Stimulated activated CD4-positive, alpha-beta T cell treated with anti-CD3 and anti-CD28 coated beads, Interleukin-4, amount 100 ng/mL, for 24 hours (primary cell): ENCODE data around the gene SMAGP.
A peak's percentile ranks its signal among the peaks of the same experiment; 100 is the strongest.
"Not testable (repeated sequence)": the region's sequence is repeated elsewhere in the genome, so short reads cannot be mapped to it uniquely, and the experiment has no call there.

ENCODE experiments used
- DNase-seq: peaks from one replicate; pipeline ENCODE4 v3.0.0-alpha.2; 2020

The SMAGP gene

DNA sequence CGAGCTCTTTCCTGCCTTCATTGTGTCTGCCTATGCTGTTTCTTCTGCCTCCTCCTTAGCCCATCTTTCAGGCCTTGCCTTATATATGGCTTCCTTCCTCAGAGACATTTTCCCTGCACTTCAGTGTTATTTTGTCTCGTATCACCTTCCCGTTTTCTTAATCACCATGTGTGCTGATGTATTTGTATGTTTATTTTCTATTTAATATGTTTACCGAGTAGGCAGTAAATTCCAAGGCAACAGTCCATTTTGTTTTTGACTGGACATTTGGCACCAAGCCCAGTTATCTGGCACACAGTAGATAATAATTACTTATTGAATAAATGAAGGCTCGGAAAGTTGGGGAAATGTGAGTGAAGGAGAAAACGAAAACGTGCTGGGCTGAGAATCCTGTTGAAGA, 47.8 kb downstream of the SMAGP start:
- no peak for DNase-seq

- not testable (repeated sequence) for DNase-seq
Measured at GRCh38 chr12:51219857-51220256, 50.4 kb downstream of the SMAGP start.

DNA sequence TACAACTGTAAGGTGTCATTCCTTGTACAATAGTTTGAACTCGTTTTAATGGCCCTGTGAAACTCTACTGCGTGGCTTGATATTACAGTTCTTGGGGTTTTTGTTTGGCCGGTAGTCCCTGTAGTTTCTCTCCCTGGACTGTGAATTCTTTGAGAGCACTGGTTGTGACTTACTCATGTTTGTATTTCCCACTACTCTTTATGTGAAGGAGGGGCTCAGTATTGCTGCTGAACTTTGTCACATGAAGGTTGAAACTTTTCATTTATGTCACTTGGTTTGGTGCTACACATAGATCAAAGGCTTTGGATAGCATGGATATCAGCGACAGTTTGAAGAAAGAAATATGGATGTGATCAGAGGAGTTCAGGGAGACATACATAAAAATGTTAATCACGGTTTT, 50.9 kb downstream of the SMAGP start:
- DNase-seq = no peak

GRCh38 chr12:51218607-51219161, 51.5 kb downstream of the SMAGP start:
- DNase-seq = no peak

DNA sequence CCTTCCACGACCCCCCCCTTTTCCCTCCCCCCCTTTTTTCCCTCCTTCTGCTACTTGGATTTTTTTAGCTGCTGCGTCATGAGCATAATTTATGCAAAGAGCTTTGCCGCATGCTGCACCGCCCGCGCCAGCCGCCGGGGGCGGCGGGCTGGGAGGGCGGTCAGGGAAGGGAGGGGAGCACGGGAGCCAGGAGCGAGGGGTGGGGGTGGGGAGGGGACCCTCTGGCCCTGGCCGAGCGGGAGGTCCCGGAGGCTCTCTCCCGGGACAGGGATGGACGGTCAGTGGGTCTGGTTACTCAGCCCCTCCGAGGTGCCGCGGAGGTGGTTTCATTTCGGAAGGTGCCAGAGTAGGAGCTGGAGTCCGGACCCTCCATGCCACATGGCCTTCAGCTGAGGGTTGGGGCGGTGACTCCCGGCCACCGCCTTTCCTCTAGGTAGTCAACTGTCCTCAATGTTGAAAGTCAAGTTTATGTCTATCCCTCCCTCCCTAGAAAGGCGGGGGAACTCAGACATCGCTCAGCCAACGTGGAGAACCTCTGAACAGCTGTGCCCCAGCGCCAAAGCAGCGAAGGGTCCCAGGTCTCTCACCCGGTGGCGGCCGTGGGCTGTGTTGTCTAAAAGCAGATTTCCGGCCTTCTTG, 52.1 kb downstream of the SMAGP start, which contains the start of gene POU6F1:
Gene POU6F1 (minus strand): TSS at position 95 of the 639 bp plus-strand sequence. CDS start 11,226 bp downstream, outside the sequence.
- peak; percentile 71 for DNase-seq

DNA sequence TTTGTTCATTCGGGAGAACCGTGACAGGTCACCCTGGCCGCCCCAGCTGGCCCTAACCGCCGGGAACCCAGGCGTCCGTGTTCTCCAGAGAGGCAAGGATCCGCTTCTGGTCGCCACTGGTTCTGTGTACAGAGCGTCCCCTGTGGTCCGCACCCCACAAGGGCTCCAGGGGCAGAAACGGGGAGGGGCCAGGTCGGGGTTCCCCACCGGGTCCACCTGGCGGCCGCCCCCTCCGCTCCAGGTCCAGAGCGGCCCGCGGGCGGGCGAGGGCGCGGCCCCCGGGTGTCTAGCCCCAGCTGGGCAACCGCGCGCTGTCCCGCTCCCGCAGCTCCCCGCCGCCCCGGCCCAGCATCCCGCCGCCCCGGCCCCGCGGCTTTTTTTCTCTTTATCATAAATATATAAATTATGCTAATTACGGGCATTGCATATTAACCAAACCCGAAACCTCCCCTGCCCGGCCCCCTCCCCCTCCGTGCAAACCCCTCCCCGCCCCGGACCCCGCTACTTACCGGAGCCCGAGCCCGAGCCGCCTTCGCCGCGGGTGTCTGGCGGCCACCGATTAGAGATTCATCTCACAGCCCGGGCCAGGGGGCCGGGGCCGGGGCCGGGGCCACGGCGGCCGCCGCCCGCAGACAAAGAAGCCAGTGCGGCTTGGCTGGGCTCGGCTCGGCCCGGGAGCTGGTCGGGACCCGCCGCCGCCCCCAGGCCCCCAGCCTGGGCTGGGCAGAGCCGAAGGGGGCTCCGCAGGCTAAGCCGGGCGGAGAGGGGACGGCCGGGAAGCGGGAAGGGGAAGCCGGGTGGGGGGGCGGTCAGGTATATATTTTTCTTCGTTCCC, 52.9 kb downstream of the SMAGP start:
- DNase-seq = peak; percentile 42

GRCh38 chr12:51216642-51217041, 53.6 kb downstream of the SMAGP start:
- no peak for DNase-seq

DNA sequence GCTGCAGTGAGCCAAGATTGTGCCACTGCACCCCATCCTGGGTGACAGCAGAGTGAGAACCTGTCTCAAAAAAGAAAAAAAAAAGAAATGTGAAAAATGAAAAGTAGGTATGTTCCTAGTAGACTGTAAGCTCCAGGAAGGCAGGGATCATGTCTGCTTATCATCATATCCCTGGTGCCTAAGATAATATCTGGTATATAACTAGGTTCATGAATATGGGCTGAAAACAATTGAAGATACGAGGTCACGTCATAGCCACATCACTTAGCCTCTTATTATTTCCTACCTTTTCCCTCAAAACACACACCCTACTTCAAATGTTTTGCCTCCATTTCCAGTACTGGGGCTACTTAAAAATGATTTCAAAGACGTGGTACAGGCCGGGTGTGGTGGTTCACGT, 55.3 kb downstream of the SMAGP start:
- DNase-seq = no peak

DNA sequence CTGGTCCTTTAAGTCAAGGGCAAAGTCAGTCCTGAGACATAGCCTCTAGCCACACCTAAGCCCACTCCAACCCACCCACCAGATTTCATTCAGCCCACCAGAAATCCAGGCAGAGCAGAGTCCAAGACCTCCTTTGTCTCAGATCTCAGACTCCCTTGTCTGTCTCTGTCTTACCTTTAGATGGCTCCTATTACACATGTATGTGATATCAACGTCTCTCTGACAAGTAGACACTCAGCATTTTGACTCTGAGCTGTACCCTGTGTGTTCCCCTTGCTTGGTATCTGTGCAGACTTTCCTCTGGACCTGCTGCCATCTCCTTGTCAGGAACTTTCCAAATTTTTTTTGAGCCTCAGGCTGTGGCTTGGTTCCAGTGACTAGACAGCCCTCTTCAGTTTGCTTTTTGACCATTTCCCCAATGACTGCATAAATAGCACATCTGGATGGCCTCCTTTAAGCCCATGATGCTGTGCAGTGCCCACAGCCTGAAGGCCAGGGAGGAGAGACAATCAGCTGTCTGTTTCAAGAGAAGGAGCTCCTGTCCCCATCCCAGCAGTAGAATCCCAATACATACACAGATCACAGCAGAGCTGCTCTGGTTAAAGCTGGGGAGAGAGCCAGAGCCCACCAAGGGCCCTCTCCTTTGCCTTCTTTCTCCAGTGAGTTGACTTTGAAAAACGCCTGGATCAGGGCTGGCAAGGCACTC, 59.4 kb downstream of the SMAGP start:
- no peak for DNase-seq

DNA sequence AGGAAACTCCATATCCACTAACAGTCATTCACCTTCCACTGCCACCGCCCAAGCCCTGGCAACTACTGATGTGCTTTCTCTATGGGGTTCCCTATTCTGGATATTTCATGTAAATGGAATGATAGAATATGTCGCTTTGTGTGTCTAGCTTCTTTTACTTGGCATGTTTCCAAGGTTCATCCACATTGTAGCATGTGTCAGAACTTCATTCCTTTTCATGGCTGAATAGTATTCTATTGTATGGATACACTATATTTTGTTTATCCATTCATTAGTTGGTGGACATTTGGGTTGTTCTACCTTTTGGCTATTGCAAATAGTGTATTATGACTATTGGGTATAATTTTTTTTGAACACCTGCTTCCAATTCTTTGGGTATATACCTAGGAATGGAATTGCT, 61.0 kb downstream of the SMAGP start:
- DNase-seq = no peak

GRCh38 chr12:51208016-51208660, 62.1 kb downstream of the SMAGP start:
- no peak for DNase-seq

DNA sequence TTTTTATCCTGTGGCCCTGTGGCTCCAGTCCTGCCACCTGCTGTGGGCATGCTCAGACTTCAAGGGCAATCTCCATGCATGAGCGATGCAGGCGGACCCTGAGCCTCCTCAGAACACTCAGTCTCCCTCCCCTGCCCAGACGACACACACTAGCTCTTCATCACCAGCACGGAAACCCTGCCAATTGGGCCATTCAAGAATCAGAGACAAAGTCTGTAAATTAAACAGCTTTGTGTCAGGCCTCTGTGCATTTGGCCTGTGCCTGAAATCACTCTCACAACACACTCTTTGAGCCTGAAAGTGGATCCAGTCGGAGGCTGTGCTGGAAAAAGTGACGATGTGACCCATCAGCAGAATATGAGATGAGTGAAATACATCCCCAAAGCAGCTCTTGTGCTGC, 64.9 kb downstream of the SMAGP start:
- DNase-seq = no peak

DNA sequence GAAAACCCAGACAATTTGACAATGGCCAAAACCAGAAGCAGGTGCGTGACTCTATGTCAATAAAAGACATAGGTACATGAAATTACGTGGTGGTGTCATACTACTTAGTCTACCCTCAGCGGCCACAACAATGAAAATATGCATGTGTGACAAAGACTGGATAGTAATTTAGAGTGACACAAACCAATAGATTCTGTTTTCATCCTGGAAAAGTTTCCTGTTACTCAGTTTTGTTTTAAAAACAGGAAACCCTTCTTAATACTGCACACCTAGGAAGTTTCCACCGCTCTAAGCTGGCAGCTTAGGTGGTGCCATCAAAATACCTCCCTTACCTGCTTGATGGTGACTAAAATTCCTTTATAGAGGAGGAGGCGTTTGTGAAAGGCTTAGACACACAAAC, 67.5 kb downstream of the SMAGP start:
- DNase-seq = peak; percentile 13

GRCh38 chr12:51200806-51201205, 69.4 kb downstream of the SMAGP start:
- DNase-seq = no peak

DNA sequence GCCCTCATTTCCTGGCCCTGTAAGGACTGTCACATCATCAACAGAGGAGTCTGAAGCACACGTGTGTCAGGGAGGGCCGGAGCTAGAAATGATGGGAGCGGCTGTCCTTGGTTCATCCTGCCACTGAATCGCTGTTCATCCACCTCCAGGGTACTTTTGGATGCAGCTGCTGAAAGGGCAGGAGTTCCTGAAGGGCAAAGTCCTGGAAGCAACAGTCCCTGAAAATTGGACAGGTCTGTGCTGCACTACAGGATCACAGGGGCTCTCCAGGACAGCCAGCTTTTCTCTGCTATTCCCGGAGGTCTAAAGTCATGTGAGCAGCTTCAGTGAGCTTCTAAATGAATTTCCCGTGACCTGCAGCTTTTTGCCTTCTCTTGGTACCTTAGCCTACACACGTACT, 70.1 kb downstream of the SMAGP start:
- DNase-seq = no peak

DNA sequence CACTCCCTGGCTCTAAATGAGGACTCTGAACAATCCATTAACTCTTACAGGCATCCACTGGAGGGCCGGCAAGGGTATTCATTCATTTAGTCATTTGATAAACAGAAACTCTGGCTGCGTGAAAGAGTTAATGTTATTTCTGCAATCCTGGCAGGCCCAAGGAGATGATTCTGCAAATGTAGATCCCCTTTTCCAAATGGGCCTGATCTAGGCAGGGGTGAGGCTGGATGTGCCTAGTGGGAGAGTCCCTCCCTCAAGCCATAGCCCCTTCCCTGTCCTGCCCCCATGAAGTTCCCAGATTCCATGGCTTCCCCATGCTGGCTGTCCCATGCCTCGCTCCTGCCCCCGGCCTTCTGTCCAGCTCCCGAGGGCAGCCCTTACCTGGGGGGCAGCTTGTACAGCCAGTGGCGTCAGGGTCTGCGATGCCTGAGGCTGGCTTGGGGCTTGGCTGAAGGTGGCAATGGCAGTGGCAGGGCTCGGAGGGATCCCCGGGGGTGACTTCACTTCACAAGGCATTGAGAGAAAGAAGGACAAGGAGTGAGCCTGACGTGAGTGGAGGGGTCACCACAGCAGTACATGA, 70.8 kb downstream of the SMAGP start:
- DNase-seq = no peak

GRCh38 chr12:51198568-51199365, 71.4 kb downstream of the SMAGP start:
- DNase-seq = no peak

- DNase-seq = no peak
Measured at GRCh38 chr12:51197736-51198567, 72.3 kb downstream of the SMAGP start.

DNA sequence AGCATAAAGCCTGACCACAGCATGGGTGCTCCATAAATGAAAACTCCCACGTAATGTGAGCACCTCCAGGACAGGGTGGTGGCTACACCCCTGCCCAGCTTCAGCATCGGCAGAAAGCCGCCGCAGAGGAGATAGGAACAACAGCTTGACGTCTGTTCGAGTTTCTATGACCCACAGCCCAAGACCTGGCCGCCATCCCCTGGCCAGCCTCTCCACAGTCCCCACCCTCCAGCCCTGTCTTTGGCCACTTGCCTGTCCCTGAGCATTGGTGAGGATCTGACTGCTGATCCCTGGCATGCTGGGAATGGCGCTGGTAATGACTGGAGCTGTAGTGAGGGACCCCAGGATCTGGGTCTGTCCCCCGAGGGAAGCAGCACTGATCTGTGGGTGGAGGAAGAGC, 73.7 kb downstream of the SMAGP start:
- no peak for DNase-seq

- DNase-seq = no peak
Measured at GRCh38 chr12:51195841-51196240, 74.4 kb downstream of the SMAGP start.
